ENCODE results near the gene SORCS2. TPM values are rescaled to one million over a fixed set of nuclear protein-coding genes. Genes with fewer than 3 reads are reported as not detected.

Gene SORCS2
- total and polyA plus RNA-seq, 2 of the 13 experiments (the other 11 are each of a cell fraction or from before 2014, with no cell fraction given), result 0.82 to 1.0 TPM

DNA sequence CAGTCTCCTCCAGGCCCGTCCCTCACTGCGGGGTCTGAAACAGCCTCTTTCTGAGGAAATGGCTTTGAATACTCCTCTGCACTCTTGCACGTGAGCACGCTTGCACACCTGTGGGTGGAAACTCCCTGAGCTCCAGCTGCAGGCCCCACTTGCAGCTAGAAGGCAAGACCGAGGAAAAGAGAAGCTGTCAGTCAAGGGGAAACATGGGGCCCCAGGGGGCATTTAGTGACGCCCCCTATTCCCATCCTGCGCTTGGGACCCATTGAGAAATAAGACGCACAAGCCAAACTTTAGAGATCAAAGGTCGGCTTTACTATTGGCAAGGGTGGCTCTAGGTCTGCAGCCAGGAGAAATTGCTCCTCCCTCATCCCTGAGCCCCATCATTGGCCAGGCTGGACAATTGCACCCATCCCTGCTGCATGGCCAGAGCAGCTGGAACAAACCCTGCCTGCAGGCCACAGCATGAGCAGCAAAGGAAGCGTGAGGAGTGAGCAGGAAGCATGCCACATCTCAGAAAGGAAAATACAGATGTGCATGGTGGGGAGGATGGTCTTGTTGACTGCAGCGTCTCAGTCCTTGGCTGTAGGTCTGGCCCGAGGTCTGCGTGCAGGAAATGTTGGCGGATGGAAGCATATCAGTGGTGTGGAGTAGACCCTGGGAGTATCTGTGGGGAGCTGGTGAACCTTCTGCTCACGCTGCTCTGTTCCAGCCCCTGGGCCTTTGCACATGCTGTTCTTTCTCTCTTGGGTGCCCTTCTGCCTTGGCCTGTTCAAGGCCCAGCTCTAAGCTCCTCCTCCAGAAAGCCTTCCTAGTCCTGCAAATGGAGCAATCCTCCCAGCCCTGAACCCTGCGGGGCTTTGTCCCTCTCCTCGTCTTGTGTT is 148.5 kb downstream of the SORCS2 start:
- no peaks in the 10 kb centered on the region for H3K4me1 ChIP-seq (ENCODE audit: insufficient read depth, low read length)
- H4K20me1 ChIP-seq (ENCODE audit: insufficient read depth, low read length), result 0 out of 2 replicates have a peak, but pooled peaks cover 3% of the 10 kb centered on the region
- H3K36me3 ChIP-seq (replicated peaks in 1 of 2; ENCODE audit: control insufficient read depth in 1 of 2, insufficient read depth in 2 of 2, low read length in 2 of 2), result no peaks in the 10 kb centered on the region
- H3K9me3 ChIP-seq (ENCODE audit: low read length), result no peaks in the 10 kb centered on the region
- no peaks in the 10 kb centered on the region for H3K79me2 ChIP-seq (ENCODE audit: insufficient read depth, low read length)
- H3K4me2 ChIP-seq (ENCODE audit: low read depth, low read length), result no peak overlapping the region
- no peak for ATAC-seq
- in situ Hi-C loops (cut with HindIII; ENCODE audit: extremely low pct_ligation_motif_present, low pct_unique_long_range_greater_than_20kb), result no loop called here
- no peak for DNase-seq (ENCODE audit: low spot score)
- CTCF ChIA-PET (ENCODE audit: low intra/inter-chr PET ratio, low total read pairs), result no interaction called here
- no peak overlapping the region for H3K4me3 ChIP-seq (replicated peaks in 1 of 3; ENCODE audit: insufficient read depth in 1 of 3, low read depth in 2 of 3, low read length in 3 of 3)
- WGBS (ENCODE audit: low lambda C conversion rate), result 42% methylated on average over 11 of the region's 17 CpGs
- intact Hi-C loops (cut with micrococcal nuclease; ENCODE audit: unreplicated experiment), result no loop called here
- no peak for TF ChIP-seq ZNF614 (CRISPR knock-in tag; IDR thresholded peaks at IDR 0.05; ENCODE audit: borderline replicate concordance)
- peak; percentile 88 for TF ChIP-seq ZNF329 (CRISPR knock-in tag; IDR thresholded peaks at IDR 0.05; ENCODE audit: low read depth)
- TF ChIP-seq MEIS1 (CRISPR knock-in tag; IDR thresholded peaks at IDR 0.05; ENCODE audit: borderline replicate concordance), result no peak
- TF ChIP-seq, protein P1, sequence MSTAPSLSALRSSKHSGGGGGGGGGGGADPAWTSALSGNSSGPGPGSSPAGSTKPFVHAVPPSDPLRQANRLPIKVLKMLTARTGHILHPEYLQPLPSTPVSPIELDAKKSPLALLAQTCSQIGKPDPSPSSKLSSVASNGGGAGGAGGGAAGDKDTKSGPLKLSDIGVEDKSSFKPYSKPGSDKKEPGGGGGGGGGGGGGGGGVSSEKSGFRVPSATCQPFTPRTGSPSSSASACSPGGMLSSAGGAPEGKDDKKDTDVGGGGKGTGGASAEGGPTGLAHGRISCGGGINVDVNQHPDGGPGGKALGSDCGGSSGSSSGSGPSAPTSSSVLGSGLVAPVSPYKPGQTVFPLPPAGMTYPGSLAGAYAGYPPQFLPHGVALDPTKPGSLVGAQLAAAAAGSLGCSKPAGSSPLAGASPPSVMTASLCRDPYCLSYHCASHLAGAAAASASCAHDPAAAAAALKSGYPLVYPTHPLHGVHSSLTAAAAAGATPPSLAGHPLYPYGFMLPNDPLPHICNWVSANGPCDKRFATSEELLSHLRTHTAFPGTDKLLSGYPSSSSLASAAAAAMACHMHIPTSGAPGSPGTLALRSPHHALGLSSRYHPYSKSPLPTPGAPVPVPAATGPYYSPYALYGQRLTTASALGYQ (CRISPR knock-in tag; IDR thresholded peaks at IDR 0.05), result no peak
- no peak overlapping the region for H3K9ac ChIP-seq (ENCODE audit: insufficient read depth, low read depth, low read length)
- POLR2A ChIA-PET, result no interaction called here
- H2AFZ ChIP-seq (ENCODE audit: low read length), result no peak overlapping the region
- FAIRE-seq, result no peak
- BruUV-seq (replicated peaks), result no TSS peak
- no peak overlapping the region for H3K27ac ChIP-seq (ENCODE audit: extremely low read length, insufficient read depth, low read length)
- H3K27me3 ChIP-seq (ENCODE audit: control insufficient read depth in 1 of 2, insufficient read depth in 2 of 2, low read length in 2 of 2), result peaks cover 0 to 2% of the 10 kb centered on the region in 2 experiments; a peak in 2 of 5 replicates
